GM19438 (cell line): ENCODE results near the gene SLC6A5.

Experiments
- ATAC-seq: cut with Tn5 transposase; IDR thresholded peaks from one replicate; pipeline ENCODE4 v1.9.1; 2021; ENCODE audit warnings: low read depth; ENCODE audit not compliant: unreplicated experiment

SLC6A5 gene

DNA sequence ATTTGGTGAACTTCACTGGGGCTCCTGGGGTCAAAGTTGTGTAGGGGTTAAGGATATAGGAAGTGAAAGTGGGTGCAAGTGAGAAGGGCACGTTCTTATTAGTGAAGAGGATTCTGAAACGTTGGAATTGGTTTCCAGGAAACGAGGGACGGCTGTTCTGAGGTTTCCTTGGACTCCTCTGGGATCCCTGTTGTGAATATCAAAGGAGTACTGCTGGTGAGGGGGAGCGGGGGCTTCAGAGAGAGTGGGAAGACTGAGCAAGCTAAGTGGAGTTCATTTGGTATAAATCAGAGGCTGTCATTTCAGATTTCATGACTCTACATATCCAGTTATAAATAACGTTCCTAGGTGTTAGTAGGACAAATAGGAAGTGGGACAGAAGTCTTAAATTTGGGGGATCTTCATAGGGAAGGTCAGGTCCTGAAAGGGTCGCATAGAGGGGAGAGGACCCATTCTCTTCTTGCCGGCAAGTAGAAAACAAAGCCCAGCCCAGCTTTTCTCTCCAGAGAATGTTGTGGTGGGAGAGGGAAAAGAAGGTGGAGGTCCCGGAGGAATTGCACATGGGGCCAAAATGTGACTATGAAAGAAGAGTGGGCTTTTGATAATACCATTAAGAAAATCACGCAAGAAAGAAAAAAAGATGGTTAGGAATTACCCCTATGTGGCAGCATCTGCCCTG lies 68.9 kb downstream of the SLC6A5 start:
- ATAC-seq, result no peak

DNA sequence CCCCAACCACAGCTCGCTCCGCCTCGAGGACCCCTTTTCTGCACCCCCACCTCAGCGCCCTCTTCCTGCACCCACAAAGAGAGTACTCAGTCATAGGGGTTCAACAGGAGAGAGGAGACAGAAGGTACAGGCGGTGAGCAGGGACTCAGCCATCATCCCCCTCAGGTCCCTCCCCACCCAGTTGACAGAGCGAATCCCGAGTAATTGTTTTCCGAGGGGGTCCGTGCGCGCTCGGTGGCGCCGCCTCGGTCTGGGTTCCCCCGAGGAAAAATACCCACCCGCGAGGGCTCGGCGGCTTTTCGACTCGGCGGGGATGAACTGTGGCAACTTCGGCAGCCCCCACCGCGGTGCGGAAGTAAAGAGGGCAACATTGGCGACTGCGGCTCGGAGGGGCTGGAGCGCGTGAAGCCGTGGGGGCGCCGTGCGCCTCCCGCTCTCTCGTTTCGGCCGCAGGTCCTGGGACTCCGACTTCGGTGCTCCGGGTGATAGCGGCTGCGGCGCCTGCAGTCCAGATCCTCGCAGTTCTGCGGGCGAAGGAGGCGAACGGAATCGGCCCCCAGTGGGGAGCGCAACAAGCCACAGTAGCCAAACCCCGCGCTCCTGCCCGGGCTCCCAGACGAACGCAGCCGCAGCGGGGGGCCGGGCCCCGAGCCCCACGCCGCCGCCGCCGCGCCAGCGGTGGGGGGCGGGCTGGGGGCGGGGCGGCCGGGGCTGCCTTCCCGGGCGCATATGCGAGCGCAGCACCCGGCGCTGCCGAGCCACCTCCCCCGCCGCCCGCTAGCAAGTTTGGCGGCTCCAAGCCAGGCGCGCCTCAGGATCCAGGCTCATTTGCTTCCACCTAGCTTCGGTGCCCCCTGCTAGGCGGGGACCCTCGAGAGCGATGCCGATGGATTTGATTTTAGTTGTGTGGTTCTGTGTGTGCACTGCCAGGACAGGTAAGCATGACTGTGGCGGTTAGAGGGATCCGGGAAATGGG lies 69.7 kb downstream of the SLC6A5 start, which contains the start of gene NELL1:
TSS of gene NELL1 (plus strand) at position 743 of the 976 bp plus-strand sequence.
- no peak for ATAC-seq

DNA sequence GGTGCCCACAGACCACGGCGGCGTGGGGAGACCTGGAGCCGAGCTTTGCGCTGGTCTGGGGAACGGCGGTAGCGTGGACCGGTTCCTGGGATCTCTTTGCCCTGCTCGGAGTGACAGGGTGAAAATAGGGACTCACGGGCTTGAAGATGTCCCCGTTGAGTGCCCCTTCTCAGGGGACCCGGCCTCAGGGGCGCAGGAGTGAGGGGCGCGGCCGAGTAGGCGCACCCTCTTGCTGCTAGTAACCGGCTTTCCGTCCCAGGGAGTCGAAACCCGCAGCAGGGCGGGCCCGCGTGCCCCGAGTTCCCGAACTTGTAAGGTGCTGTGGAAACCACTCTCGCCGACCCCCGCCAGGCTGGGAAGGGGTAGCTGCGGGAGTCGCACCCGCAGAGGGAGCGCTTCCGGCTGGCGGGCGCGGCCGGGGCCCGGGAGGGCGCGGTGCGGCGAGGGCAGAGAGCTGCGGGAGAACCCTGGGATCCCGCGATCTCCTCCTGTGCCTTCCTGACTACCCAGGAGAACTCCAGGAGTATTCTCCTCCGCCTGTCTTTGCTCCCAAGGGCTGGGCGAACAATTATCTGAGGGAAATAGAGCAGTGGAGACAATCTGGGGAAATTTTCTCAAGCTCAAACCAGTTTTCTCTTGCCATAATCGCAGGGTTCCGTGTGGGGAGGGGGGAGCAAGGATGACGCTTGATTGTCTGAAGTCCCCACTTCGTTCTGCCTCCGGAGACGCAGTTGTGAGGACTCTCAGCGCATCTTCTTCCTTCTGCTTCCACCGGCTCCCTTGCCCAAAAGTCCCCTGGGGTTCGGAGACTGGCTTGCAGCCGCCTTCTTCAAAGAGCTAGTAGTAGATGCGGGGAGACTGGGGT lies 70.6 kb downstream of the SLC6A5 start:
- ATAC-seq, result no peak

DNA sequence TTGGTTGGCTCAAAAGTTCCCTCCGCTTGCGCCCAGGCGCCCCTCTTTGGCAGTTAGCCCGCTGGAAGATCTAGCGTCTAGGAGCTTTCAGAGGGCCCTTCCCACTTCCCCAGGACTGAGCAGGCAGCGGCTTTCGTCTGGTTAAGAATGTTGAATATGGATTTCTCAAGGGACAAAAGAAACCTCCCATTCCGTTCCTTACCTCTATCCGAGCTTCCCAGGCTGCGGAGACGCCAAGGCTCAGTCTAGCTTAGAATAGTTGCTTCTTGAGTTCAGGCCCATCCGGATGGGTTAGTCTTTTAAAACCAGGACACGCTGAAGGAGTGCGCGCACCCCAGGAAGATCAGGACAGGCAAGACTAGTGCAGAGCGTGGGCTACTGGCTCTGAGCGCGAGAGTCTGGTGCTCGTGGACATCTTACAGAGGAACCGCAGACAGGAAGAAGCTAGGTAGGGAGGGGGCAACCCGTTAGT lies 71.6 kb downstream of the SLC6A5 start:
- ATAC-seq, result no peak

- ATAC-seq, result no peak
Measured at GRCh38 chr11:20671856-20672546, 72.6 kb downstream of the SLC6A5 start.

DNA sequence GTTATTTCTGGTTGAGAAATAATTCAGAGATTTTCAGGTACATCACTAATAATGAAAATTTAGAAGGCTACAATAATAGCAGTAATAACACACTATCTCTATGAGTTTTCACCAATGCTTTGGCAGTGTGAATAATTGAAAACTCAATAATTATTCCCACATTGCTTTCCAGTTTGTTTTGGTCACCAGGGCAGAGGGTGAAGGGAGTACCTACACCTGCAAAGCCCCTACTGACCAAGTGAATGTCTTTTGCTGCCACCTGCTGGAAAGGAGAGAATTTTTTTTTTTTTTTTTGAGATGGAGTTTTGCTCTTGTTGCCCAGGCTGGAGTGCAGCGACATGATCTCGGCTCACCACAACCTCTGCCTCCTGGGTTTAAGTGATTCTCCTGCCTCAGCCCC lies 73.2 kb downstream of the SLC6A5 start:
- no peak for ATAC-seq

GRCh38 chr11:20676658-20677057 lies 77.2 kb downstream of the SLC6A5 start:
- no peak for ATAC-seq

GRCh38 chr11:20688761-20689160 lies 89.4 kb downstream of the SLC6A5 start:
- ATAC-seq, result no peak

DNA sequence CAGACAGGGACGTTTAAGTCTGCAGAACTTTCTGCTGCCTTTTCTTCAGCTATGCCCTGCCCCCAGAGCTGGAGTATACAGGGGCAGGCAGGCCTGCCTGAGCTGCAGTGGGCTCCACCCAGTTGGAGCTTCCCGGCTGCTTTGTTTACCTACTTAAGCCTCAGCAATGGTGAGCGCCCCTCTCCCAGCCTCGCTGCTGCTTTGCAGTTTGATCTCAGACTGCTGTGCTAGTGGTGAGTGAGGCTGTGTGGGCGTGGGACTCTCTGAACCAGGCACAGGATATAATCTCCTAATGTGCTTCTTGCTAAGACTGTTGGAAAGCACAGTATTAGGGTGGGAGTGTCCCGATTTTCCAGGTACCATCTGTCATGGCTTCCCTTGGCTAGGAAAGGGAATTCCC lies 108.5 kb downstream of the SLC6A5 start:
- ATAC-seq, result no peak
